K562 (cell line): ENCODE results near the gene SMIM11. TPM values are rescaled to one million over a fixed set of nuclear protein-coding genes. Genes with fewer than 3 reads are reported as not detected.

Experiments used
- ATAC-seq: fragments of 200-7000 bp; cut with Tn5 transposase; 3 replicates; pipeline ENCODE4 v1.9.1; 2020; ENCODE audit warnings: moderate library complexity
- BruUV-seq: library from RNA; stranded (reverse); fragments of 400-500 nt; replicated peaks from 2 replicates; lab custom pipeline; 2021; lab: Mats Ljungman, UMichigan
- CTCF ChIA-PET: fragments of 300-600 bp; formaldehyde crosslinking; extraction: SDS; loops from one replicate; lab custom pipeline; 2021; ENCODE audit warnings: low intra/inter-chr PET ratio; lab: Yijun Ruan, JAX
- POLR2A ChIA-PET: fragments of 300-600, 350-650 bp; sonication (Branson Sonifier 250); formaldehyde crosslinking; extraction: SDS; loops from one replicate; lab custom pipeline; 2021; ENCODE audit warnings: antibody characterized with exemption, inconsistent platforms; lab: Yijun Ruan, JAX
- DNase-seq, 4 experiments: peaks; one replicate each; pipeline versions ENCODE4 v3.0.0 to v3.0.0-alpha.2; 2011 to 2018; ENCODE audit warnings: low spot score in 3 of 4, mixed read lengths in 3 of 4; ENCODE audit errors: extremely low read depth in 1 of 4
- FAIRE-seq: peaks from 2 replicates; lab custom pipeline; 2011; peaks lifted over from hg19 to GRCh38; lab: Jason Lieb, UNC
- H2AFZ ChIP-seq: 2 replicates; pipeline ENCODE4 v1.6.0; 2011; ENCODE audit warnings: low read depth, low read length, control low read depth, inconsistent platforms
- H3K27ac ChIP-seq: fragments of 200-600 bp; 3 replicates; pipeline ENCODE4 v1.8.0; 2011; ENCODE audit warnings: low read depth, mild to moderate bottlenecking, control low read depth, inconsistent platforms, low read length, moderate library complexity, mixed read lengths; ENCODE audit errors: extremely low read depth
- H3K27me3 ChIP-seq, 2 experiments: fragments of 300-600 bp in 1 of 2; 2 replicates in 1 of 2; 3 replicates in 1 of 2; pipeline versions ENCODE4 v1.6.0 to v1.8.0; 2011; ENCODE audit warnings: inconsistent platforms in 2 of 2, low read length in 2 of 2, mild to moderate bottlenecking in 1 of 2, mixed read lengths in 1 of 2, moderate library complexity in 1 of 2; ENCODE audit not compliant: control insufficient read depth in 2 of 2, insufficient read depth in 2 of 2
- H3K36me3 ChIP-seq: fragments of 300-600 bp; 3 replicates; pipeline ENCODE4 v1.8.0; 2011; ENCODE audit warnings: mild to moderate bottlenecking, low read length, inconsistent platforms; ENCODE audit not compliant: control insufficient read depth, insufficient read depth
- H3K4me1 ChIP-seq, 2 experiments: fragments of 200-600 bp in 1 of 2; replicated peaks in 1 of 2; 2 replicates in 1 of 2; 3 replicates in 1 of 2; pipeline versions ENCODE4 v1.5.1 to v1.8.0; 2011; ENCODE audit warnings: inconsistent platforms in 2 of 2, low read length in 2 of 2, mild to moderate bottlenecking in 1 of 2, mixed read lengths in 1 of 2, moderate library complexity in 1 of 2; ENCODE audit not compliant: control insufficient read depth in 2 of 2, insufficient read depth in 2 of 2
- H3K4me2 ChIP-seq: 2 replicates; pipeline ENCODE4 v1.6.1; 2011; ENCODE audit warnings: low read length, control low read depth, inconsistent platforms, mixed read lengths; ENCODE audit not compliant: insufficient read depth
- H3K4me3 ChIP-seq: fragments of 200-600 bp; sonication (generic), shearing (Covaris generic); 2 replicates; pipeline ENCODE4 v1.5.1; 2016; ENCODE audit warnings: control low read depth, inconsistent platforms
- H3K79me2 ChIP-seq: fragments of 200-600 bp; 3 replicates; pipeline ENCODE4 v1.8.0; 2011; ENCODE audit warnings: low read length, inconsistent platforms; ENCODE audit not compliant: control insufficient read depth, insufficient read depth
- H3K9ac ChIP-seq, 2 experiments: 2 replicates each; pipeline versions ENCODE4 v1.6.0 to v1.6.1; 2011; ENCODE audit warnings: low read depth in 2 of 2, low read length in 2 of 2, control low read depth in 1 of 2, inconsistent platforms in 1 of 2, mild to moderate bottlenecking in 1 of 2, mixed read lengths in 1 of 2; ENCODE audit not compliant: insufficient read depth in 1 of 2
- H3K9me1 ChIP-seq: one replicate; pipeline ENCODE4 v1.6.0; 2011; ENCODE audit warnings: inconsistent platforms, mild to moderate bottlenecking, low read length, moderate library complexity; ENCODE audit not compliant: control insufficient read depth, insufficient read depth
- H3K9me3 ChIP-seq: replicated peaks from 2 replicates; pipeline ENCODE4 v1.5.1; 2011; ENCODE audit warnings: low read depth, low read length, inconsistent platforms; ENCODE audit not compliant: control insufficient read depth, insufficient read depth
- H4K20me1 ChIP-seq: replicated peaks from 2 replicates; pipeline ENCODE4 v1.6.1; 2011; ENCODE audit warnings: low read length, inconsistent platforms, mixed read lengths; ENCODE audit not compliant: control insufficient read depth, insufficient read depth
- EHMT2 ChIP-seq: fragments of 450-650 bp; IDR thresholded peaks from 2 replicates; pipeline ENCODE4 v1.6.1; 2018; ENCODE audit warnings: antibody characterized with exemption
- FOXM1 ChIP-seq, 2 experiments: fragments of 450-650 bp in 1 of 2; sonication (generic) in 1 of 2; formaldehyde crosslinking in 1 of 2; IDR thresholded peaks; 2 replicates each; pipeline versions ENCODE4 v1.6.1 to v1.9.0; 2017 to 2022; ENCODE audit warnings: low read depth in 2 of 2, mild to moderate bottlenecking in 2 of 2, missing genetic modification reagents in 1 of 2, moderate library complexity in 1 of 2
- JUN ChIP-seq, 2 experiments: sonication (generic) in 1 of 2; formaldehyde crosslinking in 1 of 2; IDR thresholded peaks; 2 replicates each; pipeline versions ENCODE4 v1.6.1 to v1.8.0; 2012 to 2022; ENCODE audit warnings: borderline replicate concordance in 2 of 2, mild to moderate bottlenecking in 2 of 2, improper control_type of control experiment in 1 of 2, low read depth in 1 of 2, low read length in 1 of 2, missing genetic modification reagents in 1 of 2
- MTF1 ChIP-seq: fragments of 250-450 bp; sonication (Bioruptor Pico); IDR thresholded peaks from 2 replicates; pipeline ENCODE4 v1.9.0; 2021; ENCODE audit warnings: moderate library complexity, mild to moderate bottlenecking, inconsistent platforms, borderline replicate concordance
- NR2C1 ChIP-seq, 2 experiments: fragments of 450-650 bp; IDR thresholded peaks; 2 replicates each; pipeline ENCODE4 v1.6.1; 2017; ENCODE audit warnings: mild to moderate bottlenecking in 2 of 2, antibody characterized with exemption in 1 of 2, inconsistent platforms in 1 of 2, missing compliant biosample characterization in 1 of 2, missing genetic modification characterization in 1 of 2
- WGBS: fragments of 100-300 bp; shearing (Covaris generic); methylation state at CpG from one replicate; pipeline ENCODE4 v1.1.6; 2016; ENCODE audit warnings: low coverage, mixed read lengths; ENCODE audit not compliant: insufficient coverage; ENCODE audit errors: missing lambda C conversion rate; 5-methylcytosine and 5-hydroxymethylcytosine counted together
- in situ Hi-C: fragments of 300-500 bp; cut with MboI; formaldehyde crosslinking; loops from 4 replicates; pipeline ENCODE4 v1.15.0; 2018; ENCODE audit warnings: inconsistent platforms, mixed read lengths
- intact Hi-C: fragments of 100-400 bp; cut with micrococcal nuclease; formaldehyde crosslinking; loops from 2 replicates; pipeline ENCODE4 v1.14.2; 2022
- polyA plus RNA-seq, 8 experiments: library from polyadenylated mRNA; depleted of rRNA in 4 of 8; stranded (reverse) in 5 of 8; unstranded in 3 of 8; fragments of >200 nt; fragmentation: Nextera tagmentation in 2 of 8; fragmentation: Illumina TruSeq in 1 of 8; extraction: Ambion mirVana in 2 of 8; extraction: Trizol in 1 of 8; gene quantifications; 2 replicates each; pipeline versions ENCODE4 v1.2.1 to v1.2.3, GENCODE V29; 2011 to 2014; ENCODE audit warnings: inconsistent platforms in 1 of 8, missing spikeins in 1 of 8
- total RNA-seq, 7 experiments: library from RNA; depleted of rRNA in 6 of 7; stranded (reverse); fragments of >200 nt in 6 of 7; fragmentation: Illumina TruSeq in 2 of 7; extraction: Trizol in 2 of 7; gene quantifications; 2 replicates each; pipeline versions ENCODE4 v1.2.1 to v1.2.3, GENCODE V29; 2011 to 2021; ENCODE audit warnings: low replicate concordance in 1 of 7

The SMIM11 gene
- total and polyA plus RNA-seq, 9 of the 15 experiments (the other 6 are each of a cell fraction or from before 2014, with no cell fraction given): 3.9 to 113 (median 25.5) TPM

DNA sequence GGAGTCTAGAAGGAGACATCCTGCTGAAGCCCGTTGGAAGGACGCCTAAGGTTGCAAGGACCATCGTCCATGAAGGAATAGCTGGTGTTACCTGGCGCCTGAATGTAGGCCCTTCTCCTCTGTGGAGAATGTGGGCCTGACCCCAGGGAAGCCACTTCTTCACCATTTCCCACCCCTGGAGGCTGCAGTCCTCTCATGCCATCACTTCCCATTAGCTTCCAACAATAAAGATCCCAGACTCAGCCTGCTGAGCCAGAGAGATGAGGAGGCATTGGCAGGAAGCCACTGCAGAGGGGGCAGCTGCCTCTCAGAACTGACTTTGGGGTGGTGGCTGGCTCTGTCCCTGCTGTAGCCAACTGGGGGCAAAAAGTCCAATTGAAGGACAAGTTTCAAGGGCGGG, 32.8 kb upstream of the SMIM11 start:
- ChIA-PET CTCF (interaction anchor here (0.5 kb wide), 1 partner anchor 19 kb away, joined by 3 read pairs; no protein-coding TSS in a partner anchor), POLR2A (interaction anchor here (1.0 kb wide), 1 partner anchor 12 kb away, joined by 5 read pairs; no protein-coding TSS in a partner anchor)
- H3K9me3 ChIP-seq: no peaks in the 10 kb centered on the region
- H3K9me1 ChIP-seq: no peaks in the 10 kb centered on the region
- no peak overlapping the region for H2AFZ ChIP-seq
- ATAC-seq (no peak), FAIRE-seq (no peak), DNase-seq (no peak)
- H3K4me1 ChIP-seq: no peaks in the 10 kb centered on the region
- intact Hi-C loops: no loop called here
- H3K27me3 ChIP-seq: peaks cover 65 to 68% of the 10 kb centered on the region in 2 experiments
- no peak overlapping the region for H3K4me3 ChIP-seq
- no peaks in the 10 kb centered on the region for H3K36me3 ChIP-seq
- no peak overlapping the region for H3K9ac ChIP-seq
- no TSS peak for BruUV-seq
- H3K27ac ChIP-seq: no peak overlapping the region
- H3K4me2 ChIP-seq: no peak overlapping the region
- no peaks in the 10 kb centered on the region for H3K79me2 ChIP-seq
- TF ChIP-seq FOXM1 (IDR thresholded peaks at IDR 0.05; ENCODE audit: low read depth): no peak
- no peak for TF ChIP-seq FOXM1 (CRISPR knock-in tag; IDR thresholded peaks at IDR 0.05; ENCODE audit: low read depth)
- no peak for TF ChIP-seq JUN (IDR thresholded peaks at IDR 0.05; ENCODE audit: borderline replicate concordance, low read depth, low read length)
- TF ChIP-seq JUN (CRISPR knock-in tag; IDR thresholded peaks at IDR 0.05; ENCODE audit: borderline replicate concordance): no peak
- no peak for TF ChIP-seq NR2C1 (IDR thresholded peaks at IDR 0.05)
- TF ChIP-seq NR2C1 (tag; IDR thresholded peaks at IDR 0.05): no peak
- no peak for TF ChIP-seq MTF1 (CRISPR knock-in tag)
- no peak for TF ChIP-seq EHMT2
- in situ Hi-C loops: no loop called here
- 0% methylated on average over 5 of the region's 5 CpGs for WGBS
- H4K20me1 ChIP-seq: no peaks in the 10 kb centered on the region
